H54 (cell line): Measurements from ENCODE around the gene DAD1.
"Not testable (repeated sequence)": the region's sequence is repeated elsewhere in the genome, so short reads cannot be mapped to it uniquely, and the experiment has no call there.

ENCODE experiments used
- DNase-seq: peaks from one replicate; pipeline ENCODE4 v3.0.0; 2011; ENCODE audit warnings: low spot score, mixed read lengths; ENCODE audit not compliant: insufficient read length
- FAIRE-seq: peaks from 3 replicates; lab custom pipeline; 2011; peaks lifted over from hg19 to GRCh38; lab: Jason Lieb, UNC
- POLR2A ChIP-seq: IDR thresholded peaks from 2 replicates; pipeline ENCODE4 v1.6.1; 2011; ENCODE audit warnings: low read depth, mild to moderate bottlenecking, low read length

The DAD1 gene

GRCh38 chr14:22589096-22589839, at the start of gene DAD1:
DAD1 (minus strand) TSS chr14:22589224; CDS start chr14:22589157, 67 bp downstream.
- TF ChIP-seq POLR2A = peak; percentile 84
- peak; percentile 96 for FAIRE-seq
- peak; percentile 86 for DNase-seq

GRCh38 chr14:22635980-22636379, 47.0 kb upstream of the DAD1 start:
- not testable (repeated sequence) for DNase-seq, FAIRE-seq

GRCh38 chr14:22634233-22634900, 45.3 kb upstream of the DAD1 start:
- TF ChIP-seq POLR2A = no peak
- FAIRE-seq (no peak), DNase-seq (no peak)

- TF ChIP-seq POLR2A = no peak
- FAIRE-seq = no peak
- no peak for DNase-seq
These were observed 41.5 kb upstream of the DAD1 start for GRCh38 chr14:22630486-22630885.

- no peak for DNase-seq
- FAIRE-seq = no peak
- TF ChIP-seq POLR2A = no peak
These were observed 41.0 kb upstream of the DAD1 start for GRCh38 chr14:22630066-22630465.

- no peak for FAIRE-seq
- no peak for DNase-seq
- TF ChIP-seq POLR2A = no peak
These were observed 40.3 kb upstream of the DAD1 start for GRCh38 chr14:22629361-22629760.

- FAIRE-seq (no peak), DNase-seq (no peak)
- no peak for TF ChIP-seq POLR2A
These were observed 38.7 kb upstream of the DAD1 start for GRCh38 chr14:22627506-22628263.

- no peak for DNase-seq
- FAIRE-seq = no peak
- TF ChIP-seq POLR2A = no peak
These were observed 37.6 kb upstream of the DAD1 start for GRCh38 chr14:22626590-22626989.

GRCh38 chr14:22623047-22623446, 34.0 kb upstream of the DAD1 start:
- no peak for FAIRE-seq
- no peak for TF ChIP-seq POLR2A
- no peak for DNase-seq

GRCh38 chr14:22622255-22622654, 33.2 kb upstream of the DAD1 start:
- TF ChIP-seq POLR2A = no peak
- DNase-seq = no peak
- no peak for FAIRE-seq

GRCh38 chr14:22615765-22616164, 26.7 kb upstream of the DAD1 start:
- DNase-seq, FAIRE-seq: not testable (repeated sequence)

GRCh38 chr14:22614240-22614799, 25.3 kb upstream of the DAD1 start:
- FAIRE-seq = peak; percentile 61

GRCh38 chr14:22613736-22614239, 24.8 kb upstream of the DAD1 start:
- FAIRE-seq (no peak), DNase-seq (no peak)
- TF ChIP-seq POLR2A = no peak

More at GRCh38 chr14:22614240-22614799, 25.3 kb upstream of the DAD1 start:
- peak; percentile 55 for DNase-seq
- no peak for TF ChIP-seq POLR2A

GRCh38 chr14:22613106-22613695, 24.2 kb upstream of the DAD1 start:
- no peak for FAIRE-seq
- TF ChIP-seq POLR2A = no peak
- no peak for DNase-seq
